Measurements from ENCODE around the gene TRAF1. TPM values are rescaled to one million over a fixed set of nuclear protein-coding genes. Genes with fewer than 3 reads are reported as not detected.

The TRAF1 gene
- total RNA-seq, 4 donors from 2014 or later: 3.5 to 12.2 (median 7.5) TPM

DNA sequence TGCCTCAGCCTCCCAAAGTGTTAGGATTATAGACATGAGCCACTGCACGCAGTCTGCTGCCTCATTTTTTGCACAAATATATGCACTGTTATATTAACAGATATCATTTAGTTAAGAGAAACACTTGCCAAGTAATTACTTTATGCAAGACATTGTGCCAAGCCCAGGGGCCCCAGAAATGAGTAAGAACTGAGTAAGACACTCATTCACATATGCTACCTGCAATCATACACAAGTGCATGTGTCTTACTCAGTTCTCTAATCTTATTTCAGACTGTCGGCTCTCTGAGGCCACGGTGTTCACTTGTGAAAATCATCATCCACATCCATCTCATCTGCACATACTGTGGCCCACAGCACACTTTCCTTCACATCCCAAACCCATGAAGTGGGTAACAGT lies 16.0 kb downstream of the TRAF1 start:
- peaks cover 4% of the 10 kb centered on the region for H3K36me3 ChIP-seq
- 62% methylated on average over 3 of the region's 3 CpGs for WGBS
- H3K9me3 ChIP-seq: no peaks in the 10 kb centered on the region
- no peak for TF ChIP-seq POLR2AphosphoS5 (IDR thresholded peaks at IDR 0.05)
- TF ChIP-seq CTCF (IDR thresholded peaks at IDR 0.05): no peak
- TF ChIP-seq POLR2A (IDR thresholded peaks at IDR 0.05): no peak
- no peak for TF ChIP-seq EP300 (IDR thresholded peaks at IDR 0.05)
- no peak overlapping the region for H3K4me3 ChIP-seq
- H3K27me3 ChIP-seq: no peaks in the 10 kb centered on the region
- H3K27ac ChIP-seq: no peak overlapping the region
- DNase-seq (ENCODE audit: low spot score in 2 of 2): no peak
- H3K4me1 ChIP-seq: peaks cover 12% of the 10 kb centered on the region

DNA sequence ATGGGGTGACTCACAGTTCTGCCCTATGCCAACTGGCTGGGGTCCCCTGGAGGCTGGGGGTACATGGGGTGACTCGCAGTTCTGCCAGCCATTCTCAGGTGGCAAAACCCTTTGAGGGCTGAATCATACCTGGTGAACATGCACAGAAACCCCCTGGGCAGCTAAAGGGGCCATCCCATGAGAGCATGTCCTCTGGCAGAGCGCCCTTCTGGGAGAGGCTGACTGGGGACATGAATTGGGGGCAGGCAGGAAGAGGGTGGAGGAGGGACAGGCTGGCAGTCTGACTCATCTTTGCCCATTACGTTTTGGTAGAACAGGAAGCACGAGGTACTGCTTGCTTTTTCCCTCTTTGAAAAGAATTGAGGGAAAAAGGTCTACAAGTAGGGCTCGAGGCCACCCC lies 16.7 kb downstream of the TRAF1 start:
- Histone ChIP-seq H3K9me3 (no peaks in the 10 kb centered on the region), H3K36me3 (peaks cover 4% of the 10 kb centered on the region), H3K27me3 (no peaks in the 10 kb centered on the region), H3K27ac (no peak overlapping the region), H3K4me3 (no peak overlapping the region), H3K4me1 (peaks cover 6% of the 10 kb centered on the region)
- WGBS: 28% methylated on average over 4 of the region's 5 CpGs
- TF ChIP-seq POLR2AphosphoS5 (IDR thresholded peaks at IDR 0.05) (no peak), EP300 (IDR thresholded peaks at IDR 0.05) (no peak), POLR2A (IDR thresholded peaks at IDR 0.05) (no peak), CTCF (IDR thresholded peaks at IDR 0.05) (no peak)
- DNase-seq (ENCODE audit: low spot score in 2 of 2): no peak

DNA sequence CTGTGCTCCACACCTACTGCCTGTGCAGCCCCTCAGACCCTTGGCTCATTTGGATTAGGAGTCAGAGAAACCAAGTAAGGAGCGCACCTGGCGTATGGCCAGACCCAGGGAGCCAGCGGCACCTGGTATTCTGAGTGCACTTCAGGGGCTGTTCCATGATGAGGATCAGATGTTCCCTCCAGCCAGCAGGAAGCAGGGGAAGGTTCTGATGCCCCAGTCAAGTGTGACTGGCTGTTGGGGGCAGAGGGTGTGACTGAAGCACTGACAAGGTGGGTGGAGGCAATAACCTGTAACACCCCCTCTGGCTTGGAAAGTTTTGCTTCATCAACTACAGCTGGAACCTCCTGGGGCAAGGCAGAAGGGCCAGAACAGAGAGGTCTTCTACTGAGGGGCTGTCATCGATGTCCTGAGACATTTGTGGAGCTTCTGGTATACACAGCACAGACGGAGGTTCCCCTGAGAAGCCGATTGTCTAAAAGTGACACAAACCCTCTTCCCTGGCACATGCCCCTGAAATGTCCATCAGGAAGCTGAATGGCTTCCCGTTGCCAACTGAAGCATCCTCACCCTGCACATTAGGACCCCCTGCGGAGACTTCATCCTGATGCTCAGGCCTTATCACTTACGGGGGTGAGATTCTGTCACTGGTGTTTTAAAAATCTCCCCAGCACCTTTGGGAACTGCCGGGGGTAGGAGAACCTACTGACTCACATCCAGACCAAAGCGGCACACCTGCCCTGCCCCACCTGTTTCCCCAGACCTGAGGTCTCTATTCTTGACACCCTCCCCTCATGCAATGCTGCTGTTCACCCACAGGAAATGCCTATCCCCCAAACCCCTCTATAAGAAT lies 21.1 kb downstream of the TRAF1 start:
- TF ChIP-seq EP300 (IDR thresholded peaks at IDR 0.05) (no peak), POLR2AphosphoS5 (IDR thresholded peaks at IDR 0.05) (no peak), POLR2A (IDR thresholded peaks at IDR 0.05) (no peak), CTCF (IDR thresholded peaks at IDR 0.05) (no peak)
- no peak overlapping the region for H3K4me3 ChIP-seq
- 86% methylated on average over 11 of the region's 11 CpGs for WGBS
- peaks cover 6% of the 10 kb centered on the region for H3K4me1 ChIP-seq
- no peak overlapping the region for H3K27ac ChIP-seq
- DNase-seq (ENCODE audit: low spot score in 2 of 2): no peak
- H3K9me3 ChIP-seq: no peaks in the 10 kb centered on the region
- H3K36me3 ChIP-seq: peaks cover 5% of the 10 kb centered on the region
- H3K27me3 ChIP-seq: no peaks in the 10 kb centered on the region

- Histone ChIP-seq H3K27me3 (no peaks in the 10 kb centered on the region), H3K9me3 (no peaks in the 10 kb centered on the region), H3K36me3 (peaks cover 5% of the 10 kb centered on the region), H3K27ac (no peak overlapping the region), H3K4me1 (peaks cover 3% of the 10 kb centered on the region), H3K4me3 (no peak overlapping the region)
- WGBS: 98% methylated on average over 9 of the region's 11 CpGs
- no peak for DNase-seq (ENCODE audit: low spot score in 2 of 2)
- TF ChIP-seq EP300 (IDR thresholded peaks at IDR 0.05) (no peak), CTCF (IDR thresholded peaks at IDR 0.05) (no peak), POLR2AphosphoS5 (IDR thresholded peaks at IDR 0.05) (no peak)
Observed at GRCh38 chr9:120904978-120905301, 21.7 kb downstream of the TRAF1 start.

- WGBS: 92% methylated on average over 14 of the region's 16 CpGs
- H3K27ac ChIP-seq: no peak overlapping the region
- no peak for DNase-seq (ENCODE audit: low spot score in 2 of 2)
- H3K36me3 ChIP-seq: peaks cover 5% of the 10 kb centered on the region
- H3K4me1 ChIP-seq: no peaks in the 10 kb centered on the region
- no peaks in the 10 kb centered on the region for H3K27me3 ChIP-seq
- H3K4me3 ChIP-seq: no peak overlapping the region
- H3K9me3 ChIP-seq: no peaks in the 10 kb centered on the region
- TF ChIP-seq POLR2AphosphoS5 (IDR thresholded peaks at IDR 0.05): no peak
- no peak for TF ChIP-seq EP300 (IDR thresholded peaks at IDR 0.05)
- no peak for TF ChIP-seq CTCF (IDR thresholded peaks at IDR 0.05)
- TF ChIP-seq POLR2A (IDR thresholded peaks at IDR 0.05): no peak
Observed at GRCh38 chr9:120904061-120904977, 22.3 kb downstream of the TRAF1 start.

Data from suprapubic skin (tissue), 4 donors.